H1 (cell line): ENCODE results near the gene KAT8. TPM values are rescaled to one million over a fixed set of nuclear protein-coding genes. Genes with fewer than 3 reads are reported as not detected.
A peak's percentile ranks its signal among the peaks of the same experiment; 100 is the strongest.

Source experiments
- ASH2L ChIP-seq: fragments of 200-600, 300-600 bp; sonication (generic); IDR thresholded peaks from one replicate; pipeline ENCODE4 v1.7.1; 2017; ENCODE audit warnings: low read length
- ATF3 ChIP-seq: IDR thresholded peaks from 2 replicates; pipeline ENCODE4 v1.6.1; 2011; ENCODE audit warnings: low read depth, mild to moderate bottlenecking, low read length; ENCODE audit not compliant: insufficient read depth
- BRCA1 ChIP-seq: IDR thresholded peaks from 2 replicates; pipeline ENCODE4 v1.6.1; 2012; ENCODE audit warnings: low read depth, low read length, improper control_type of control experiment
- CBX5 ChIP-seq: fragments of 300-800, 300-1000 bp; sonication (generic); IDR thresholded peaks from 2 replicates; pipeline ENCODE4 v1.7.1; 2016; ENCODE audit warnings: antibody characterized with exemption, low read length, low read depth
- CEBPB ChIP-seq: IDR thresholded peaks from 2 replicates; pipeline ENCODE4 v1.6.1; 2012; ENCODE audit warnings: low read depth, low read length
- CHD1 ChIP-seq: IDR thresholded peaks from 2 replicates; pipeline ENCODE4 v1.6.1; 2012; ENCODE audit warnings: low read depth, low read length, improper control_type of control experiment
- EGR1 ChIP-seq: IDR thresholded peaks from 2 replicates; pipeline ENCODE4 v1.6.1; 2011; ENCODE audit warnings: low read depth, low read length, borderline replicate concordance
- EP300 ChIP-seq, 2 experiments: IDR thresholded peaks; 1 replicate in 1 of 2; 2 replicates in 1 of 2; pipeline ENCODE4 v1.6.1; 2011 to 2012; ENCODE audit warnings: low read depth in 2 of 2, low read length in 2 of 2, mild to moderate bottlenecking in 2 of 2, borderline replicate concordance in 1 of 2, inconsistent platforms in 1 of 2, moderate library complexity in 1 of 2
- FOSL1 ChIP-seq: IDR thresholded peaks from 2 replicates; pipeline ENCODE4 v1.6.1; 2011; ENCODE audit warnings: mild to moderate bottlenecking, low read depth, low read length, moderate library complexity; ENCODE audit not compliant: insufficient read depth
- GTF2F1 ChIP-seq: IDR thresholded peaks from 2 replicates; pipeline ENCODE4 v1.6.1; 2012; ENCODE audit warnings: low read depth, low read length, improper control_type of control experiment, borderline replicate concordance
- JUN ChIP-seq: IDR thresholded peaks from 2 replicates; pipeline ENCODE4 v1.6.1; 2011; ENCODE audit warnings: low read depth, mild to moderate bottlenecking, improper control_type of control experiment, low read length
- MAFK ChIP-seq: IDR thresholded peaks from 2 replicates; pipeline ENCODE4 v1.6.1; 2012; ENCODE audit warnings: low read depth, mild to moderate bottlenecking, improper control_type of control experiment, low read length
- MAX ChIP-seq: IDR thresholded peaks from 2 replicates; pipeline ENCODE4 v1.6.1; 2012; ENCODE audit warnings: inconsistent platforms
- PHF8 ChIP-seq: fragments of 200-600 bp; sonication (generic); conservative IDR thresholded peaks from 2 replicates; pipeline ENCODE4 v1.7.1; 2012; ENCODE audit warnings: low read depth, mild to moderate bottlenecking, inconsistent platforms, low read length, moderate library complexity
- RAD21 ChIP-seq, 2 experiments: IDR thresholded peaks in 1 of 2; conservative IDR thresholded peaks in 1 of 2; 2 replicates each; pipeline ENCODE4 v1.6.1; 2011; ENCODE audit warnings: low read depth in 2 of 2, low read length in 2 of 2, improper control_type of control experiment in 1 of 2, inconsistent platforms in 1 of 2, mild to moderate bottlenecking in 1 of 2, moderate library complexity in 1 of 2
- RBBP5 ChIP-seq: IDR thresholded peaks from 2 replicates; pipeline ENCODE4 v1.7.1; 2012; ENCODE audit warnings: low read depth, mild to moderate bottlenecking, inconsistent platforms, low read length, moderate library complexity, borderline replicate concordance
- RNF2 ChIP-seq: fragments of 200-900, 300-1000 bp; sonication (generic); IDR thresholded peaks from 2 replicates; pipeline ENCODE4 v1.7.1; 2016; ENCODE audit warnings: borderline replicate concordance, low read depth, mild to moderate bottlenecking, antibody characterized with exemption, low read length; ENCODE audit not compliant: poor library complexity, severe bottlenecking; ENCODE audit errors: missing control alignments
- RXRA ChIP-seq: IDR thresholded peaks from 2 replicates; pipeline ENCODE4 v1.6.1; 2011; ENCODE audit warnings: low read depth, mild to moderate bottlenecking, low read length, moderate library complexity; ENCODE audit not compliant: insufficient read depth
- SIRT6 ChIP-seq: IDR thresholded peaks from one replicate; pipeline ENCODE4 v1.7.1; 2012; ENCODE audit warnings: low read length, inconsistent platforms
- SIX5 ChIP-seq: IDR thresholded peaks from 2 replicates; pipeline ENCODE4 v1.6.1; 2011; ENCODE audit warnings: mild to moderate bottlenecking, low read depth, low read length
- SRF ChIP-seq: IDR thresholded peaks from 2 replicates; pipeline ENCODE4 v1.6.1; 2011; ENCODE audit warnings: mild to moderate bottlenecking, low read depth, low read length, moderate library complexity
- TAF1 ChIP-seq: IDR thresholded peaks from 2 replicates; pipeline ENCODE4 v1.6.1; 2011; ENCODE audit warnings: mild to moderate bottlenecking, low read depth, low read length
- YY1 ChIP-seq: IDR thresholded peaks from 2 replicates; pipeline ENCODE4 v1.6.1; 2011; ENCODE audit warnings: low read depth, mild to moderate bottlenecking, low read length
- ZNF274 ChIP-seq: IDR thresholded peaks from 2 replicates; pipeline ENCODE4 v1.7.0; 2012; ENCODE audit warnings: low read length, borderline replicate concordance; ENCODE audit errors: extremely low read depth
- polyA plus RNA-seq, 7 experiments: library from polyadenylated mRNA; depleted of rRNA in 3 of 7; stranded (reverse) in 5 of 7; unstranded in 2 of 7; fragments of >200 nt in 5 of 7; fragments of 200-250 nt in 2 of 7; gene quantifications; 1 replicate in 5 of 7; 2 replicates in 1 of 7; 4 replicates in 1 of 7; pipeline versions ENCODE4 v1.2.1 to v1.2.3, GENCODE V29; 2011 to 2013; ENCODE audit warnings: missing spikeins in 2 of 7, mixed read lengths in 2 of 7
- total RNA-seq: library from RNA; stranded (reverse); fragmentation: NEBNext Ultra II Directional; extraction: Animal tissue kit (Norgen Biotek cat#: 25700); gene quantifications from 2 replicates; pipeline ENCODE4 v1.2.1, GENCODE V29; 2021

Gene KAT8
- total and polyA plus RNA-seq, 2 of the 8 experiments (the other 6 are each of a cell fraction or from before 2014, with no cell fraction given), result 52.6 to 61.6 TPM

GRCh38 chr16:31179747-31180459, 62.4 kb downstream of the KAT8 start, which contains the start of gene FUS (continued):
- TF ChIP-seq YY1, result peak; percentile 93
- TF ChIP-seq SRF, result no peak
- no peak for TF ChIP-seq JUN
- TF ChIP-seq FOSL1, result no peak
- no peak for TF ChIP-seq RNF2
- no peak for TF ChIP-seq CBX5
- peak; percentile 79 for TF ChIP-seq ASH2L
- TF ChIP-seq RAD21 (IDR thresholded peaks at IDR 0.05 in 1 of 2, conservative IDR thresholded peaks at IDR 0.05 in 1 of 2; ENCODE audit: low read depth in 2 of 2, low read length in 2 of 2), result no peak
- TF ChIP-seq ATF3, result no peak
- no peak for TF ChIP-seq CEBPB
- TF ChIP-seq GTF2F1, result peak; percentile 96
- TF ChIP-seq SIX5, result peak; percentile 45; the same call in 1 of the 2 replicates
- TF ChIP-seq TAF1, result peak; percentile 100
- TF ChIP-seq SIRT6, result peak; percentile 26
- TF ChIP-seq MAX, result peak; percentile 72
- TF ChIP-seq MAFK, result no peak
- TF ChIP-seq ZNF274, result no peak
- TF ChIP-seq PHF8, result peak; percentile 98
- TF ChIP-seq RXRA, result no peak
- TF ChIP-seq RBBP5, result no peak; the same call in 1 of the 2 replicates
- TF ChIP-seq EP300 (IDR thresholded peaks at IDR 0.05; ENCODE audit: borderline replicate concordance in 1 of 2, low read depth in 2 of 2, low read length in 2 of 2), result peak in 1 of 2 experiments; percentile 99; a peak in 2 of 3 replicates
- 0 out of 2 replicates have a peak, but pooled peaks have one; percentile 18 for TF ChIP-seq BRCA1
- peak; percentile 100 for TF ChIP-seq EGR1
- TF ChIP-seq CHD1, result peak; percentile 98
